K562 (cell line): ENCODE measurements around the gene EEPD1. TPM values are rescaled to one million over a fixed set of nuclear protein-coding genes. Genes with fewer than 3 reads are reported as not detected.

Experiments used
- E2F1 ChIP-seq: sonication (generic); formaldehyde crosslinking; IDR thresholded peaks from 2 replicates; pipeline ENCODE4 v1.8.1; 2023; ENCODE audit warnings: mild to moderate bottlenecking, missing genetic modification reagents, moderate library complexity
- GTF2A2 ChIP-seq: IDR thresholded peaks from 2 replicates; pipeline ENCODE4 v1.6.1; 2016; ENCODE audit warnings: mild to moderate bottlenecking, missing genetic modification characterization, missing compliant biosample characterization
- GTF2E2 ChIP-seq: fragments of 200-800 bp; sonication (Bioruptor generic); IDR thresholded peaks from 2 replicates; pipeline ENCODE4 v1.6.1; 2016; ENCODE audit warnings: missing genetic modification characterization, missing compliant biosample characterization
- HES1 ChIP-seq: fragments of 450-650 bp; IDR thresholded peaks from 2 replicates; pipeline ENCODE4 v1.6.1; 2016; ENCODE audit warnings: low read depth, mild to moderate bottlenecking, moderate library complexity
- KDM4B ChIP-seq, 2 experiments: fragments of 450-650 bp in 1 of 2; sonication (generic) in 1 of 2; IDR thresholded peaks; 2 replicates each; pipeline ENCODE4 v1.6.1; 2016 to 2017; ENCODE audit warnings: borderline replicate concordance in 2 of 2, antibody characterized with exemption in 1 of 2, low read depth in 1 of 2, mild to moderate bottlenecking in 1 of 2
- KHSRP ChIP-seq: fragments of 450-650 bp; IDR thresholded peaks from 2 replicates; pipeline ENCODE4 v1.6.1; 2017
- KLF1 ChIP-seq: fragments of 450-650 bp; IDR thresholded peaks from 2 replicates; pipeline ENCODE4 v1.6.1; 2016; ENCODE audit warnings: missing genetic modification characterization, missing compliant biosample characterization
- NFE2 ChIP-seq: IDR thresholded peaks from 2 replicates; pipeline ENCODE4 v1.6.1; 2014; ENCODE audit warnings: antibody characterized with exemption, low read depth
- NFIC ChIP-seq: fragments of 450-650 bp; IDR thresholded peaks from 2 replicates; pipeline ENCODE4 v1.6.1; 2017; ENCODE audit warnings: mild to moderate bottlenecking, inconsistent platforms
- PCBP1 ChIP-seq: fragments of 200-400 bp; formaldehyde crosslinking; IDR thresholded peaks from 2 replicates; pipeline ENCODE4 v1.6.1; 2018; ENCODE audit warnings: mild to moderate bottlenecking, low read depth, low read length; ENCODE audit not compliant: poor library complexity, severe bottlenecking
- PHB2 ChIP-seq: fragments of 450-650 bp; IDR thresholded peaks from 2 replicates; pipeline ENCODE4 v1.6.1; 2017; ENCODE audit warnings: low read depth
- POLR2A ChIP-seq: fragments of 450-650 bp; conservative IDR thresholded peaks from 2 replicates; pipeline ENCODE4 v1.6.1; 2016
- RERE ChIP-seq: sonication (generic); formaldehyde crosslinking; IDR thresholded peaks from 2 replicates; pipeline ENCODE4 v1.8.0; 2023; ENCODE audit warnings: missing genetic modification reagents, mild to moderate bottlenecking, borderline replicate concordance
- RUNX1 ChIP-seq: sonication (generic); IDR thresholded peaks from 2 replicates; pipeline ENCODE4 v1.6.1; 2016; ENCODE audit warnings: antibody characterized with exemption, low read depth
- TAF9B ChIP-seq: fragments of 450-650 bp; IDR thresholded peaks from 2 replicates; pipeline ENCODE4 v1.6.1; 2018; ENCODE audit warnings: mild to moderate bottlenecking; ENCODE audit not compliant: partially characterized antibody
- TARDBP ChIP-seq: fragments of 450-650 bp; IDR thresholded peaks from 2 replicates; pipeline ENCODE4 v1.6.1; 2016
- TEAD2 ChIP-seq: fragments of 450-650 bp; IDR thresholded peaks from 2 replicates; pipeline ENCODE4 v1.6.1; 2016; ENCODE audit warnings: missing genetic modification characterization, control low read depth, missing compliant biosample characterization
- ZNF133 ChIP-seq: fragments of 250-450 bp; sonication (Bioruptor Pico); IDR thresholded peaks from 2 replicates; pipeline ENCODE4 v1.4.0; 2020; ENCODE audit warnings: mild to moderate bottlenecking
- polyA plus RNA-seq, 8 experiments: library from polyadenylated mRNA; depleted of rRNA in 4 of 8; stranded (reverse) in 5 of 8; unstranded in 3 of 8; fragments of >200 nt; fragmentation: Nextera tagmentation in 2 of 8; fragmentation: Illumina TruSeq in 1 of 8; extraction: Ambion mirVana in 2 of 8; extraction: Trizol in 1 of 8; gene quantifications; 2 replicates each; pipeline versions ENCODE4 v1.2.1 to v1.2.3, GENCODE V29; 2011 to 2014; ENCODE audit warnings: inconsistent platforms in 1 of 8, missing spikeins in 1 of 8
- total RNA-seq, 7 experiments: library from RNA; depleted of rRNA in 6 of 7; stranded (reverse); fragments of >200 nt in 6 of 7; fragmentation: Illumina TruSeq in 2 of 7; extraction: Trizol in 2 of 7; gene quantifications; 2 replicates each; pipeline versions ENCODE4 v1.2.1 to v1.2.3, GENCODE V29; 2011 to 2021; ENCODE audit warnings: low replicate concordance in 1 of 7

EEPD1 gene
- total and polyA plus RNA-seq, 9 of the 15 experiments (the other 6 are each of a cell fraction or from before 2014, with no cell fraction given): 0.01 to 1.5 (median 0.74) TPM; not detected in 1

GRCh38 chr7:36152756-36153570 is at the start of gene EEPD1 (continued):
- TF ChIP-seq KDM4B (IDR thresholded peaks at IDR 0.05; ENCODE audit: borderline replicate concordance in 2 of 2, low read depth in 1 of 2) (no peak), TARDBP (peak; percentile 70; the same call in 1 of the 2 replicates), E2F1 (0 out of 2 replicates have a peak, but pooled peaks have one; percentile 37), PHB2 (no peak), RUNX1 (no peak), RERE (CRISPR knock-in tag) (no peak), PCBP1 (no peak), NFIC (peak; percentile 35; the same call in 1 of the 2 replicates), TEAD2 (tag) (no peak), GTF2A2 (tag) (no peak), HES1 (no peak), TAF9B (no peak), POLR2A (peak; percentile 19; the same call in 1 of the 2 replicates), ZNF133 (CRISPR knock-in tag) (no peak), KHSRP (no peak), GTF2E2 (no peak), KLF1 (tag) (no peak), NFE2 (no peak)
